H1 (cell line): ENCODE data around the gene MAP3K6. TPM values are rescaled to one million over a fixed set of nuclear protein-coding genes. Genes with fewer than 3 reads are reported as not detected.

ENCODE experiments used
- CBX8 ChIP-seq: fragments of 300-800, 300-1000 bp; sonication (generic); IDR thresholded peaks from 2 replicates; pipeline ENCODE4 v1.7.1; 2016; ENCODE audit warnings: low read depth, low read length, borderline replicate concordance
- GABPA ChIP-seq: IDR thresholded peaks from 2 replicates; pipeline ENCODE4 v1.6.1; 2011; ENCODE audit warnings: mild to moderate bottlenecking, low read length, moderate library complexity, borderline replicate concordance; ENCODE audit not compliant: insufficient read depth
- GTF2F1 ChIP-seq: IDR thresholded peaks from 2 replicates; pipeline ENCODE4 v1.6.1; 2012; ENCODE audit warnings: low read depth, low read length, improper control_type of control experiment, borderline replicate concordance
- POLR2AphosphoS5 ChIP-seq: IDR thresholded peaks from 2 replicates; pipeline ENCODE4 v1.6.1; 2011; ENCODE audit warnings: low read depth, low read length
- RAD21 ChIP-seq, 2 experiments: IDR thresholded peaks in 1 of 2; conservative IDR thresholded peaks in 1 of 2; 2 replicates each; pipeline ENCODE4 v1.6.1; 2011; ENCODE audit warnings: low read depth in 2 of 2, low read length in 2 of 2, improper control_type of control experiment in 1 of 2, inconsistent platforms in 1 of 2, mild to moderate bottlenecking in 1 of 2, moderate library complexity in 1 of 2
- RFX5 ChIP-seq: IDR thresholded peaks from 2 replicates; pipeline ENCODE4 v1.6.1; 2011; ENCODE audit warnings: low read depth, low read length, improper control_type of control experiment, borderline replicate concordance
- SIN3A ChIP-seq, 2 experiments: IDR thresholded peaks in 1 of 2; conservative IDR thresholded peaks in 1 of 2; 2 replicates each; pipeline ENCODE4 v1.6.1; 2011 to 2012; ENCODE audit warnings: low read length in 2 of 2, improper control_type of control experiment in 1 of 2, low read depth in 1 of 2, mild to moderate bottlenecking in 1 of 2
- TCF12 ChIP-seq: IDR thresholded peaks from 2 replicates; pipeline ENCODE4 v1.6.1; 2011; ENCODE audit warnings: low read depth, mild to moderate bottlenecking, low read length
- TEAD4 ChIP-seq: IDR thresholded peaks from 2 replicates; pipeline ENCODE4 v1.6.1; 2012; ENCODE audit warnings: low read depth, low read length, inconsistent platforms, mixed read lengths
- polyA plus RNA-seq, 7 experiments: library from polyadenylated mRNA; depleted of rRNA in 3 of 7; stranded (reverse) in 5 of 7; unstranded in 2 of 7; fragments of >200 nt in 5 of 7; fragments of 200-250 nt in 2 of 7; gene quantifications; 1 replicate in 5 of 7; 2 replicates in 1 of 7; 4 replicates in 1 of 7; pipeline versions ENCODE4 v1.2.1 to v1.2.3, GENCODE V29; 2011 to 2013; ENCODE audit warnings: missing spikeins in 2 of 7, mixed read lengths in 2 of 7
- total RNA-seq: library from RNA; stranded (reverse); fragmentation: NEBNext Ultra II Directional; extraction: Animal tissue kit (Norgen Biotek cat#: 25700); gene quantifications from 2 replicates; pipeline ENCODE4 v1.2.1, GENCODE V29; 2021
- TF ChIP-seq, protein P1 (sequence below): IDR thresholded peaks from 2 replicates; pipeline ENCODE4 v1.6.1; 2012; ENCODE audit warnings: inconsistent platforms
- TF ChIP-seq, protein P2 (sequence below), 3 experiments: IDR thresholded peaks; 1 replicate in 2 of 3; 2 replicates in 1 of 3; pipeline versions ENCODE4 v1.5.1 to v1.6.1; 2011; ENCODE audit warnings: low read length in 3 of 3, mild to moderate bottlenecking in 3 of 3, inconsistent platforms in 2 of 3, low read depth in 1 of 3, moderate library complexity in 1 of 3; ENCODE audit not compliant: insufficient read depth in 1 of 3; ENCODE audit errors: control extremely low read depth in 1 of 3

The MAP3K6 gene
- total and polyA plus RNA-seq, 2 of the 8 experiments (the other 6 are each of a cell fraction or from before 2014, with no cell fraction given), result 7.4 to 7.6 TPM

DNA sequence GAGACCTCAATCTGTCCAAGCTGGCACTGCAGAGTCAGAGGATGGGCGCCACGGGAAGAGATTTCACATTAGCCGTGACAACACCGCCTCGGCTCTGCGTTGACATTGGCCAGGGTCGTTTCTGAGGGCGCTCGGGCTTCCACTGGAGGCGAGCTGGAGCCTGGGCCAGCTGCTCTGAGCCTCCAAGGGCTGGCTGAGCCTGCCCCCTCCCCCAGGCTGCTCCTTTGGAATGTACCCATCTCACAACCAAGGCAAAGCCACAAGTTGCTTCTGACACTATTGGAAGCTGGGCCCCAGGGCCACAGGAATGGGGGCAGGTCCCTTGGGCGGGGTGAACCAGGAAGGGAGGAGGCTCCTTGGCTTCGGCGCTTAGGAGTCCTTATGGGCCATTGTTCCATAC is 38.3 kb upstream of the MAP3K6 start (continued):
- TF ChIP-seq, protein P1, sequence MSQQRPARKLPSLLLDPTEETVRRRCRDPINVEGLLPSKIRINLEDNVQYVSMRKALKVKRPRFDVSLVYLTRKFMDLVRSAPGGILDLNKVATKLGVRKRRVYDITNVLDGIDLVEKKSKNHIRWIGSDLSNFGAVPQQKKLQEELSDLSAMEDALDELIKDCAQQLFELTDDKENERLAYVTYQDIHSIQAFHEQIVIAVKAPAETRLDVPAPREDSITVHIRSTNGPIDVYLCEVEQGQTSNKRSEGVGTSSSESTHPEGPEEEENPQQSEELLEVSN, result no peak
- no peak for TF ChIP-seq GABPA
- TF ChIP-seq TEAD4, result 0 out of 2 replicates have a peak, but pooled peaks have one; percentile 41
- TF ChIP-seq POLR2AphosphoS5, result no peak
- 0 out of 4 replicates have a peak, but pooled peaks of 1 of the 2 experiments have one; percentile 19 for TF ChIP-seq SIN3A (conservative IDR thresholded peaks at IDR 0.05 in 1 of 2, IDR thresholded peaks at IDR 0.05 in 1 of 2; ENCODE audit: low read depth in 1 of 2, low read length in 2 of 2)
- no peak for TF ChIP-seq RFX5
- TF ChIP-seq TCF12, result 0 out of 2 replicates have a peak, but pooled peaks have one; percentile 45
- no peak for TF ChIP-seq CBX8
- peak in 1 of 2 experiments; percentile 6; a peak in 1 of 4 replicates for TF ChIP-seq RAD21 (IDR thresholded peaks at IDR 0.05 in 1 of 2, conservative IDR thresholded peaks at IDR 0.05 in 1 of 2; ENCODE audit: low read depth in 2 of 2, low read length in 2 of 2)
- TF ChIP-seq GTF2F1, result no peak
- TF ChIP-seq, protein P2, sequence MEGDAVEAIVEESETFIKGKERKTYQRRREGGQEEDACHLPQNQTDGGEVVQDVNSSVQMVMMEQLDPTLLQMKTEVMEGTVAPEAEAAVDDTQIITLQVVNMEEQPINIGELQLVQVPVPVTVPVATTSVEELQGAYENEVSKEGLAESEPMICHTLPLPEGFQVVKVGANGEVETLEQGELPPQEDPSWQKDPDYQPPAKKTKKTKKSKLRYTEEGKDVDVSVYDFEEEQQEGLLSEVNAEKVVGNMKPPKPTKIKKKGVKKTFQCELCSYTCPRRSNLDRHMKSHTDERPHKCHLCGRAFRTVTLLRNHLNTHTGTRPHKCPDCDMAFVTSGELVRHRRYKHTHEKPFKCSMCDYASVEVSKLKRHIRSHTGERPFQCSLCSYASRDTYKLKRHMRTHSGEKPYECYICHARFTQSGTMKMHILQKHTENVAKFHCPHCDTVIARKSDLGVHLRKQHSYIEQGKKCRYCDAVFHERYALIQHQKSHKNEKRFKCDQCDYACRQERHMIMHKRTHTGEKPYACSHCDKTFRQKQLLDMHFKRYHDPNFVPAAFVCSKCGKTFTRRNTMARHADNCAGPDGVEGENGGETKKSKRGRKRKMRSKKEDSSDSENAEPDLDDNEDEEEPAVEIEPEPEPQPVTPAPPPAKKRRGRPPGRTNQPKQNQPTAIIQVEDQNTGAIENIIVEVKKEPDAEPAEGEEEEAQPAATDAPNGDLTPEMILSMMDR (IDR thresholded peaks at IDR 0.05; ENCODE audit: control extremely low read depth in 1 of 3, insufficient read depth in 1 of 3, low read depth in 1 of 3, low read length in 3 of 3), result peak in 2 of 3 experiments; percentile 12 to 41; a peak in 2 of 4 replicates
